OCI-M2 (cell line): ENCODE data around the gene RBPJL.
"Not testable (repeated sequence)": the region's sequence is repeated elsewhere in the genome, so short reads cannot be mapped to it uniquely, and the experiment has no call there.

Experiments
- DNase-seq: peaks from one replicate; lab custom pipeline; 2025; ENCODE audit not compliant: unreplicated experiment; lab: John Stamatoyannopoulos, UW

Gene RBPJL

DNA sequence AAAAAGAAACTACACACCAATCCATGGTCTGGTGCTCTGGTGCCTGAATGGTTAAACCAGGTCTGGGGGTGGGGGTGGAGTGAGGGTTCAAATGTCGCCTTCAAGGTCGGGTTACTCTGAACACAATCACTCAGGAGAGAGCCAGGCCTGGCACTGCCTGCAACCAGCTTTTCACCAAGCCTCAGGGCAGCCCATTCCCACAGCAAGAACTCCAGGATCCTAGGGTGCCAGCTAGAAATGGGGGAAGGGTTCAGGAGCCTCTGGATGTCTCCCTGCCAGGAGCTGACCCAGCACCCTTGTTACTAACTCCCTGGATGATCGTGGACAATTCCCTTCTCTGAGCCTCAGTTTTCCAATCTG lies 34.9 kb downstream of the RBPJL start:
- no peak for DNase-seq

DNA sequence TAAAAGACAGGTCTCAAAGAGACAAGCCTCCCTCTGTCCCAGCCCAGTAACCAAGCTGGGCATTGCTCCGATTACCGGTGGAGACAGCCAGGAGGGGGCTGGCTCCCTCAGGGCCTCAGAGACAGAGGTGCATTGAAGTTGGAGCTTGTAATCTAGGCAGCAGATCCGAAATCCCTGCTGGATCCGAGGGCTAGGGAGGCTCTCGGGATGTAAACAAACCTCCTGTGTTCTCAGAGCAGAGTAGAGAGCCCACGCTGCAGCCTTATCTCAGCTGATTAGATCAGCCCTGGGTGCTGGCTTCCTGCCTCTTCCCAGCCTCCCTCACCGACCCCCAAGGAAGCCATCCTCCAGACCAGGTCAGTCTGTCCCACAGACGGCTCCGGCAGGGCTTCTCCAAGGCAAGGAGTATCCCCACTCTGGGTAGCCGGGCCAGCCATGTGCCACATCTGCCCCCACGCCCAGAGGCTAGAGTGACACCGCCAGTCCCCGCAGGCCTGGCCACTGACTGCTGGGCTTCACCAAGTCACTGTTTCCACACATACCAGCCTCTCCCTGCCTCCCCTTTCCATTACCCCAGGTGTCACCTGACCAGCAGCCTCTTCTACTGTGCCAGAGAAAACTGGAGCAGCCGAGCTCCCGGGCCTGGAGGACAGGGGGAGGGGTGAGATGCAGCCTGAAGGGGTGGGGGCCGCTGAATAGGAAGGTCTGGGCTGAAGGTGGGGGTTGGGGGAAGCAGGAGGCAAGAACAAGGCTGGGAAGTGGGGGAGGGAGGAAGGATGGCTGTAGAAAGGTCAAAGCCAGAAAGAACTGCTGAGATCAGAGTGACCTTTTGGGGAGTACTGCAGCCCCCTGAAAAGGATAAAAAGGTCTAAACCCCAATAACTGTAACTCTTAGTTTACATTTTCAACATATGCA lies 35.6 kb downstream of the RBPJL start:
- no peak for DNase-seq

DNA sequence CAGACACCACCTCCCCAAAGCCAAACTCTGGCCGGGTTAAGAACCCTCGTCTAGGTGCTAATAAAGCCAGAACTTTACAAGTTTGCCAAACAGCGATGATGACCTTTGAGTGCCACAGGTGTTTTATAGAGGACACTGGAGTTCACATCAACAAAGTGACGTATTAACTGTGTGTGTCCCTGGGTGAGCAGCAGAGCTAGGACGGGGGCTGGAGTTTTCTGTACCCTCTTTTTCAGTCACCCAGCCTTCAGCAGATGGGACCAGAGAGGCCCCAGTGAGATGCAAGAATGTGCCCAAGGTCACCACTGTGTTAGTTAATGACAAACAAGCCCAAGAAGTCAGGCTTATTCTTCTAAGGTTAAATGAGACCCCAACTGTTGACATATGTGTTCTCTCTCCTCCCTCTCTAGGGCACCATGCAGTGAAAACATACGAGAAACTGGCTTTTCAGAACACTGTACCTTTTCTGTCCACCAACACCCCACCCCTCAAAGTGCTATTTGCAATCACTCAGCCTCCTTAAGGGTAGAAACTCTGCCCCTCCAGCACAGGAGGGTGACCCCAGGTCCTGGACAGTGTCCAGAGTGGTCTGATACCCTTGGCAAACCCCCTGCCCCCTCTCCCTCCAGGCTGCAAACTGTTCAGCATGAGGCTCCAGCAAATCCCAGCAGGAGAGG lies 36.4 kb downstream of the RBPJL start:
- no peak for DNase-seq

DNA sequence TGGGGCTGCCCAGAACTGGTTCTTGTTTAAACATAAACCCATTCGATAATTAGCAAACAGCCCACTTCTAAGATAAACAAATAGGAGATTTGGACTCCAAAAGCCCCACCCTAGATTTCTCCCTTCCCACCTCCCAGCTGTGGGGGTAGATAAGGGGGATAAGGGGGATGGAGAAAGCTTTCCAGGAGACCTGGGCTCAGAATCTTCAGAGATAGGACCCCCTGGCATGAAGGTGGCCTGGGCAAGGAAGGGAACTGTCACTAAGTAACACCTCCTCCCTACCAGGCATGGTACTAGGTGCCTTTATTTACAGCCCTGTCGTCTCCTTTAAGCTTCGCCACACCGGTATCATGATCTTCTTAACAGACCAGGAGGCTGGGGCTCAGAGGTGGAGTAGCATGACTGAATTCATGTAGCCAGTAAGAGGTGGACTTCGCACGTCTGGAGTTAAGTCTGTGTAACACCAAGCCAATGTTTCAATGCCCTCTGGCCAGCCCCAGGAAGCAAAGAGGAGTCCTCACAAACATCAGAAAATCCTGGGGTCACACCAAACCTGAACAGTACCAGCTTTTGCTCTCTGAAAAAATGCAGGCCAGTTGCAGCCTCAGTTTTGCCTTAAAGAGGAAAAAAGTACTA lies 37.0 kb downstream of the RBPJL start:
- DNase-seq: no peak

DNA sequence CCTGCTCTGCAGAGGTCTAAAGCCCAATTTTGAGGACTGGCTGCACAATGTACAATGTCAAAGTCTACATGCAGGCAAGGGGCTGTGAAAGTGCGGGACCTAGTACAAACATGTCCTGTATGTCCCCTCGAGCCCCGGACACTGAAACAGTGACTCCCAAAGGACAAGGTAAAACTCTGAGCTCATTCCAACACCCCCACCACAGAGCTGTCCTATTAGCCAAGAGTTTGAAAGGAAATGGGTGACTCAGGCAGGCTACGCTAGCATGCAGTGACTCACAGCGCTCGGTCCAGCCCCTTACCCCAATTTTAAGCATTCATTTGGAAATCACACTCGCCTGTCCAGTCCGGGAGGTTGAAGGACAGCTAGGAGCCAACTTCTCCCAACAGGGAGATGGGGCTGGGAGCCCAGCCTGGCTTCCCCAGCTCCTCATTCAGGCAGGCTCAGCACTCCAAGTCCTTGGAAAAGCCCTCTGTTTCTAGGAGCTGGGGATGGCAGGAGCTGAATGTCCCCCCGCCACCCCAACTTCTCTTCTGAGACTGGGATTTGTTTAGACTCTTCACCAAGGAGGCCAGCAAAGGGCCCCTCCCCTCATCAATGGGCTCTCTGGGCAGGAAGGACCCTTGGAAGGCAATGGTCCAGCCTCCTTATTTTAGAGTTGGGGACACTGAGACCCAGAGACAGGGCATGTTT lies 37.7 kb downstream of the RBPJL start:
- no peak for DNase-seq

DNA sequence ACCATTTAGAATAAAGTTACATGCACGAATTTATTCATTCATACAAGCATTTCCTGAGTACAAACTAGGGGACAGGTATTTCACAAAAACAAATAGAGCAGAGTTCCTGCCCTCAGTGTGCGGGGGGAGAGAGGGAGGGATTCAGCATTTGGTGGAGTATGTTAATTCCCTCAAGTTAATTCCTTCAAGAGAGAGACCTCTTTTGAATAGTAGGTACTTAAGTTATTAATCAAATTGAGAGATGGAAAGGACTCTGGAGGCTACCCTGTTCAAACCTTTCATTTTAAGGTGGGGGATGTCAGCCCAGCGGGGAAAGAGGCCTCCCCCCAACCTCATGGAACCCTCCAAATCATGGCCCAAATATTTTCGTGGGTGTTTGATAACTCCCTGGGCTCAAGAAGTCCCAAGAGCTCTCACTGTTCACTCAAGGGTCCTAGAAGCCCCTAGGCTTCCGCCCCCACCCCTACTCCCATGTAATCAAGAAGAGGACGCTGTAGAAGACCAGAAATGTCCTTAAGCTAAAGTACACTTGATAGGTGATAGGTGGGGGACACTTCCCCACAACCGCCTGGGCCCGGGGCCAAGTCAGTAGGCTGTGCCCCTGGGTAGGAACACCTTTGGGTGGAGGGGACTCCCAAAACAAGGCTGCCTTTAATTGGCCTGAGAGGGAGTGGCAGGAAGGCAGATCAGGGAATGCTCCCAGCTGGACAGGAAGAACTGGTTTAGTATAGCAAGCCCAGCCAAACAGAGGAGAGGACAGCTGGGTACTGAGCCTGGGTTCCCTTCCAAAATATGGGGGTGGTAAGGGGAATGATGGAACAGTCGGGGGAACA lies 38.7 kb downstream of the RBPJL start:
- no peak for DNase-seq

DNA sequence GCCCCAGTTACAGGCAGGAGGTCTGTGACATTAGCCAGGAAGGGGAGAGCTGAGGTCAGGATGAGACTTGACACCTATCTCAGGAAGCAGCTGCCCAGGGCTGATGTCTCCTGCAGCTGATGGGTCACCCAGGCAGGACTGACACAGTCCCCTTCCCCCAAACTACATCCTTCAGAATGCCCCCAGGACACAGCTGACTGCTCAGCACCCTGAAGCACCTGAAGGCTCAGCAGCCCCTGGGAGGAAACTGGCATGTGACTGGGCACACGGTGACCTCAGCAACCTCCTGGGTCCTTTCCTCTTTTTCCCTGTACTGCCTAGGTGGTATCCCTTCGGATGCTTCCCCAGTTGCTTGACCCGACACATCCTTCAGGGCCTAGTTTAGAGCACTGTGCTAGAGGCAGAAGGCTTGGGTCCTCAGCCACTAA lies 39.7 kb downstream of the RBPJL start:
- DNase-seq: no peak

DNA sequence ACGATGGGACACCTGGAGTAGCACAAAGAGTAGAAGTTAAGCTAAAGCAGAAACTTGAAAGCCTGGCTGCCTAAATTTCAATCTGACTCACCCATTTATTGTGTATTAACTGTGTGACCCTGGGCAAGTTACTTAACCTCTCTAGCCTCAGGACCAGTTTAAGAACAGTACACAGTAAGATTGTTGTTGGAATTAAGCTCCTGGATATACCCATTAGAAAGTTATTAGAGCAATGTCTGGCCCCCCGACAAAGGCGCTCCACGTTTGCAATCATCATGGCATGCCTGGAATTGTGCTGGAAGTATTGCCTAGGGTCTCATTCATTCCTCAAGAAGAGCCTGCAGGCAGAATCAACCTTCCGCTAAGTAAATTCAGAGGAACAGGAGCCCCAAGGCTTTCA lies 40.2 kb downstream of the RBPJL start:
- no peak for DNase-seq

DNA sequence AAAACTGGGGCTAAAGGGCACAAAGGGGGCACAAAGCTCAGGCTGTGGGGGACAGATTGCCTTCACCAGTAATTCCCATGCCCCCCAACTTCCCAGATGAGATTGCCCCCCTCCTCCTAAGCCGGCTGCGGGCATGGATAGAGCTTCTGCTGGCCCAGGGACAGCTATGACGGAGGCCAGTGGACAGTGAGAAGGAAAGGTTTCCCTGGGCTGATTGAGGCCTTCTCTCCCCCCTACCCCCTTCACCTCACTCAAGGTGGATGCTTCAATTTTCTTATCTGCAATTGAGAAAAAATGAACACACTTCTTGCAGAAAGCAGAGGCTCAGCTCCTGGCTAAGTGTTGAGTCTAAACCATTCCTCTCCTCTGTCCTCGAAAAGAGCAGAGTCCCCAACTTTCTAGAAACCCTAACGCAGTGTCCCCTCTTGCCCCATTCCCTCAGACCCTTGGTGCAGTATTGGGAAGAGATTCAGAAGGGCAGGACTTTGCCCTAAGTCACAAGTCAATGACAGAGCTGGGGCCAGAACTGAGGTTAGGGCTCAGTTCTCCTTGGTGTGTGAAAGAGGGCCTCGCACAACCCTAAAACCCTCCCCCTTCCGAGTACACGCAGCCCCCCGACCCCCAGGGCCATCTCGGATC lies 40.8 kb downstream of the RBPJL start:
- no peak for DNase-seq

DNA sequence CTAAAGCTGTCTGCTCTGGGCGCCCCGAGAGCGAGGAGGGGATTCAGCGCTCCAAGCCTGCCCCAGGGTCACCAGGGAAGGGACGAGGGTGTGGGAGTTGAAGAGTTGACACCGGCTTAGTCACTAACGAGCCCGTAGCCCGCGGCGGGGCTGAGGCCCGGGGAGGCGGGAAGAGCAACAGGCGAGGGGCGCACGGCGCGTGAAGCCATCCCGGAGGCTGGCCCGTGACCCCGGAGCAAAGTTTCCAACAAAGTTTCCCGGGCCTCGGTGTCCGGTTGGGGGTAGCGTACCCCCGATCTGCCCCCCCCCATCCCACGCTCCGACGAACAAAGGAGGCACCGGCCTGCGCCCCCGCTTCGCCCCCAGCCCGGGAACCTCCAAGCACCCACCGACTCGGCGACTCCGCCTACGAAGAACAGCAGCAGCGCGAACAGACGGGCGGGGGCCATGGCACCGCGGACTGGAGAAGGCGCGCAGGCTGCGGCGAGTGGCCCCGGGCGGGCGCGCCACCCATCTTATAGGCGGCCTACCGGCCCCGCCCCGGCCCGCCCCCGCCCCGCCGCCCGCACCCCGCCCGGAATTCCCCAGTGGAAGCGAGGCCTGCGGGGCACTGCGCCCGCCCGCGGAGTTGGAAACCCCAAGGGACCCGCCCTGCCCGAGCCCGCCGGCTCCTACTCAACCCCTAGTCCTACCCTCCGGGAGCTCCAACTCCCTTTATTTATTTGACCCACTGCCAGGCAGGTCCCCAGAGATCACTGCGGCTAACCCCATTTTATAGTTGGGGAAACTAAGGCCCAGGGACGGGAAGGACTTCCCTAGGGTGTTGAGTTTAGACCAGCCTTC lies 41.5 kb downstream of the RBPJL start, which contains the start of gene SDC4:
TSS of gene SDC4 (minus strand) at position 489 of the 843 bp plus-strand sequence. CDS start at position 449, 40 bp downstream.
- DNase-seq: no peak

DNA sequence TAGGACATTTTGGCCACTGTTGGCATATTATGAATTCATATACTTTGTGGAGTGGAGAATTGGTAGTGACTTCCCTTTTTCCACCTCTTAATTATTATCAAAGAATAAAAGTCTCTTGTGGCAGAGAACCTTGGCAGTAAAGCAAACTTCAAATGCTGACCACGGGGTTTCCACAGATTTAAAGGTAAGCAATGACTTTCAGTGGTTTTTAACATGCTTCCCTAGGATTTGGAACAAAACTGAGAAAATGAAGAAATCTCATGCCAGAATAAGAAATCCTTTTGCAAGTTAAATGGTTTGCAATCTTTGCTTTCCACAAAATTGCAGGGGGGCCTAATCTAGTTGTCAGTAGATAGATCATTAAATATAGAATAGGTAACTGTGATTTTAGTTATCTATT lies 43.6 kb downstream of the RBPJL start:
- no peak for DNase-seq

DNA sequence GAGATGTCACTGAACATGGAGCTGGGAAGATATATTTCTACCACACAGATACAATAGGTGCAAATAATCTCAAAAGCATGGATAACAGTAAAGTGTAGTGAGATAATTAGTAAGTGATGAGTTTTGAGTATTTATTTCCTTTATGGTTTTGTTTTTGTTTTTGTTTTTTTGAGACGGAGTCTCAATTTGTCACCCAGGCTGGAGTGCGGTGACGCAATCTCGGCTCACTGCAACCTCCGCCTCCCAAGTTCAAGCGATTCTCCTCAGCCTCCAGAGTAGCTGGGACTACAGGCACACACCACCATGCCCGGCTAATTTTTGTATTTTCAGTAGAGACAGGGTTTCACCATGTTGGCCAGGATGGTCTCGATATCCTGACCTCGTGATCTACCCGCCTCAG lies 44.2 kb downstream of the RBPJL start:
- DNase-seq: not testable (repeated sequence)

DNA sequence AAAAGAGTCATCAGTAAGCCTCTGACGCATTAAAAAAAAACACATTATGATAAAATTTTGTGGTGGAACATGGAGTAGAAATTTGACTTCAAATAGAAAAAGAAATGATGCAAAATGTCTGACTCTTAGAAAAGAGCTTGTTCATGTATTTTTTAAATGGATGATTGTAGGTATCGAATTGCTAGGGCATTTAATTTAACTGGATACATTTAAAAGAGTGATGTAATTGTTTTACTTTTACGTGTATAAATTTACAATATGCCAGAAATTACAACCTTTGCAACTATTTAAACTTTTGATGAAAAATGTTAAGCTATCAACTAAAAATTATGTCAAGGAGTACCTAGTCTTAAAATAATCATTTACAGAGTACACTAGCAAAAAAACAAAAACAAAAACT lies 46.1 kb downstream of the RBPJL start:
- no peak for DNase-seq

DNA sequence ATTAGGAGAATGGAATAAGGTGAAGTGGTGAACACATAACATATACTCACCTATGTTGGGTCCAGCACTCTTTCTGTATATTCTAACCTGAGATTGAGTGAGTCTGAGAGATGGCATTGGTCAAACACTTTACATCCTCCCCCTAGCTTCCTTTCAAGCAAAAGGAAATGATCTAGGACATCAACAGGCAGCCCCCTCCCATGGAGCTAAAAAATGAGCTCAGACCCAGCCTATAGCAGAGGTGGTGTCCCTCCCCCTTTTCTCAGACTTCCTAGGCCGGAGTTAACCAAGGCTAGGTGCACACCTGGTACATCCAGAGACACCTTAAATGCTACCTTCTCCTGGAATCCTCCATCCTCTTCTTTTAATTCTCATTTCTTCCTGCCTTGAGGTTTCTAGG lies 47.1 kb downstream of the RBPJL start:
- no peak for DNase-seq

DNA sequence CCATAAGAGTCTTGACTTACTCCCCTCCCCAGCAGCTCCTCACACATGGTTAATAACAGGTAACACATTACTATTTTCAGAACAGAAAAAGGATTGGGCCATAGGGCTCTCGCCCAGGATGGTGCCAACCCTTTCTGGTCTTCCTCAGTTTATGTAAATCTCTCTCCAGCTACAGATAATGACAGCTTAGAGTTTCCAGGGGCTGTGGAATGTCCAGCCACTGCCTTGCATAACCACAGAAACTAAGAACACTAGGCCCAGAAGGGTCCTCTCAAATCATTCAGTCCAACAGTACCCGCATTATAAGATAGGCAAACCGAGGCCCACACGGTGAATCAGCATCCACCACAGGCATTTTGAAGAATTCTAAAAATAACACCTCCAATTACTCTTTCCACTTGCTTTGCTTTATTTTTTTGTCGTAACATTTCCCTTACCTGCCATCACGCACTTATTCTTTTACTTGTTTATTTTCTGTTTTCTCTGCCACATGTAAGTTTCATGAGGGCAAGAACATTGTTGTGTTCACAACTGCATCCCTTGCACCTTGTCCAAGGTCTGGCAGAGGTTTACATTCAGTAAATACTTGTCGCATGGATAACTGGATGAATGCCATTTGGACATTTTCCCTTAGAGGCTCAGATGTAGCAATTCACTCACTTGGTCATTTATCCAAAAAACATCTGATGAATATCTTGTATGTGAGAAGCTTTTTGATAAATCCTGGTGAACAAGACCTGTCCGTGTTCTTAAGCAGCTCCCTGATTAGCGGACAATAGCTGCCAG lies 48.0 kb downstream of the RBPJL start:
- DNase-seq: no peak

DNA sequence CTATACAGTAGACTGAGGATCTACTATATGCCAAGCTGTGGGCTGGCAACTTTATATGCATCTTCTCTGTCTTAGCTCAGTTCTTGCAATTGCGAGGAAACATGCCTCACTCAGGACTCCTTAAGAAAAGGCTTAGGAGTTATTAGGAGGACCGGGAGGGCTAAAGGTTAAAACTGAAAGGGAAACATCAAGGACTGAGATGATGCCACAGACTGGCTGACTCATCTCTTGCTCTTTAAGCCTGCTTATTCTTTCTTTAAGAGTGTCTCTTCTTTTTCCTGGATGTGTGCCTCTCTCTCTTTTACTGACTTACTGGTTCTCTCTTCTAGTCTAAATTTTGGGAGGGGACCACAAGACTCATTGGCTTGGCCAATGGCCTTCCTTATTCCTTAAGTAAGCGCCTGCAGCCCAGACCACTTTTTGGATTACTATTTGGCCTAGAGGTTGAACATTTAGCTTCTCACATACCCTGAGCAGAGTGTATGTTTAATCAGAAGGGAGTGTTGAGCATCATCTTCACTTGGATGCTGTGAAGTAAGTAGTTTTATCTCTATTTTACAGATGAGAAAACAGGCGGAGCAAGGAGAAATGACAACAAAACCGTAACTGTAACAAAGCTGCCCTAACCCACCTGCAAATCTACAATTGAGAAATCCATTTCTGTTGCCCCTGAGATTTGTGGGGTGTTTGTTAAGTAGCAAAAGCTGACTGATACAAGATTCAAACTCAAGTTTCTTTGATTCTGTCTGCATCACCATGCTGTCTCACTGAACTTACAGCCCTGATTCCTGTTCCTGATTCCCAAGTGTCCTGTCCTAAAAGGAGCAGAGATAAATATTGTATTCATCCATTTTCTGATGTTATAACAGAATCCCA lies 48.8 kb downstream of the RBPJL start:
- DNase-seq: no peak
